Renal cortex interstitium (tissue), 11 donors: ENCODE results near the gene KCNH2. TPM values are rescaled to one million over a fixed set of nuclear protein-coding genes. Genes with fewer than 3 reads are reported as not detected.

Experiments
- DNase-seq, 11 donors: peaks; one replicate each; pipeline ENCODE4 v3.0.0-alpha.2; 2013; ENCODE audit warnings: low read depth in 9 of 11, low spot score in 4 of 11; ENCODE audit errors: extremely low read depth in 1 of 11
- polyA plus RNA-seq, 3 donors: library from polyadenylated mRNA; unstranded; fragments of 120-200 nt; gene quantifications; one replicate each; pipeline ENCODE4 v1.2.1, GENCODE V29; 2013; ENCODE audit not compliant: insufficient read length in 3 of 3

Gene KCNH2
- polyA plus RNA-seq, 3 donors: 13.6 to 21.8 (median 20.2) TPM

DNA sequence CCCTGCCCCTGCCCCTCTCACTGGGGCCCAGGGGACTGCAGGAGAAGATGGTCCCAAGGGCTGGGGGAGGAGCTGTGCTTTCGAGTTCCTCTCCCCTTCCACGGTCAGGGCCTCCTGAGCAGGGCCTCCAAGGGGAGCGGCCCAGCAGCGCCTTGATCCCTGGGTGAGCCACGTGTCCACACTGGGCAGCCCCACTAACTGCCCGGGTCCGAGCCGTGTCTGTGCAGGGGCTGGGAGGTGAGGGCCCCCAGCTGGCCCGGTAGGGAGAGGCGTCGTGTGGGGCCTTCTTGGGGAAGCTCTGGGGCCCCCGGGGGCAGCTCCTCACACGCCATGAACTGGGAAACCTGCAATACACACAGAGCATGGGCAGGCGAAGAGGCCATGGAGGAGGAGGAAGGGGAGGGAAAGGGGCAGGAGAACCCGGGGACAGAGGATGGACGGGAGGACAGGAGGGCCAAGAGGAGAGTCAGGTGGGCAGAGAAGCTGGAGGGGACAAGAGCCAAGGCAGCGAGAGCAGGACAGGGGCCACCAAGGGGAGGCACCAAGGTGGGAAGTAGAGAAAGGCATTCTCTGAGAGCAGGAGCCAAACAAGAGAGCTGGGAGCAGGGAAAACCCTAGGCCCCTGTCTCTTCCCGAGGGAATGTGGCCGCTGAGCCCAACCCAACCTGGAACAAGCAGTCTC lies 32.8 kb downstream of the KCNH2 start:
- no peak for DNase-seq

DNA sequence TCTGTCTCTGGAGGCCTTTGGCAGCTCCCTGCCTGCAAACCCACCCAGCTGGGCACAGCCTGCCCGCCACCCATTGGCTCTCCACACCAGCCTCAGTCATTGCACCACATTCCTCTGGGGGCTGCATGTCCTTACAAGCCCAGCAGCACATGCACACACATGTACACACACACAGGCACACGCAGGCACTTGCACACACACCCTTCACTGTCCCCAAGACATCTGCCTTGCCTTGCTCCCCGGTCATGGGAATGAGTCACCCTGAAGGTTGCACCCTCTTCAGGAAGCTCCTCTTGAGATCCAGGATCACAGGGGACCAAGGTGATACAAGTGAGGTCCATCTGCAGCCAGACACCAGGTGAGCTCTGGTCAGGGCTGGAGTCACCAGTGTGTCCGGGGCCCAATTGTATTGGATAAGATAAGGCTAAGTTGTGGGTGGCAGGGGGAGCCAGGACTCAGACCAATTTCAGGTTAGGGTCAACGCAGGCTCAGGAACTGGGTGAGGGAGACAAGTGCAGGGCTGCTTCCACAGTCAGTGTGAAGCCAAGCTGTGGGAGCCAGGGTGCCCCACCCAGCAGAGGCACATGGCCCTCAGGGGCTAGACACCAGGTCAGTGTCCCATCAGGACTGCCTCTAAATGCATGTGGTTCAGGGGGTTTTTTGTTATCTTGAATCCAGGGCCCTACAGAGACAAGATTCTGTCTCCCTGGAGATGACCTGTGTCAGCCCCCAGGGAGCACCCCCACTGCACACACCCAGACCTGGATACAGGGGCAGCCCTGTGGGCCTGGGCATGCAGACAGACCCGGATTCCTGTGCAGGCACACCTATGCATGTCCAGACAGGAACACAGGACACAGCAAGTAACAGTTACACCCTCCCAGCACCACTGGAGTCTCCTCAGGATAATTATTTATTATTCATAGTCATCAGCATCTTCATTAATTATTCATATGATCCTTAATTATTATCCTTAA lies 33.8 kb downstream of the KCNH2 start:
- no peak for DNase-seq

DNA sequence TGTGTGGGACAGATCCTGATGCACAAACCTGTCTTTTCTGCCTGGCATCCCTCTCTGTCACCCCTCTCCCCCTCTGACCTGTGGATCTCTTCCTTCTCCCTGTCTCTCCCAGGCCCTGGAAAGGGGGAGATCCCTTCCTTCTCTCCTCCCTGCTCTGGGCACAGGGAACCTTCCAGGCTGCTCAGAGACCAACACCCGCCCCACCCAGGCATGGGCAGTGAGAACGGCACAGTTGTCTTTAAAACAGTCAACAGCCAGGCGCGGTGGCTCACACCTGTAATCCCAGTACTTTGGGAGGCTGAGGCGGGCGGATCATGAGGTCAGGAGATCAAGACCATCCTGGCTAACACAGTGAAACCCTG lies 34.7 kb downstream of the KCNH2 start:
- no peak for DNase-seq

DNA sequence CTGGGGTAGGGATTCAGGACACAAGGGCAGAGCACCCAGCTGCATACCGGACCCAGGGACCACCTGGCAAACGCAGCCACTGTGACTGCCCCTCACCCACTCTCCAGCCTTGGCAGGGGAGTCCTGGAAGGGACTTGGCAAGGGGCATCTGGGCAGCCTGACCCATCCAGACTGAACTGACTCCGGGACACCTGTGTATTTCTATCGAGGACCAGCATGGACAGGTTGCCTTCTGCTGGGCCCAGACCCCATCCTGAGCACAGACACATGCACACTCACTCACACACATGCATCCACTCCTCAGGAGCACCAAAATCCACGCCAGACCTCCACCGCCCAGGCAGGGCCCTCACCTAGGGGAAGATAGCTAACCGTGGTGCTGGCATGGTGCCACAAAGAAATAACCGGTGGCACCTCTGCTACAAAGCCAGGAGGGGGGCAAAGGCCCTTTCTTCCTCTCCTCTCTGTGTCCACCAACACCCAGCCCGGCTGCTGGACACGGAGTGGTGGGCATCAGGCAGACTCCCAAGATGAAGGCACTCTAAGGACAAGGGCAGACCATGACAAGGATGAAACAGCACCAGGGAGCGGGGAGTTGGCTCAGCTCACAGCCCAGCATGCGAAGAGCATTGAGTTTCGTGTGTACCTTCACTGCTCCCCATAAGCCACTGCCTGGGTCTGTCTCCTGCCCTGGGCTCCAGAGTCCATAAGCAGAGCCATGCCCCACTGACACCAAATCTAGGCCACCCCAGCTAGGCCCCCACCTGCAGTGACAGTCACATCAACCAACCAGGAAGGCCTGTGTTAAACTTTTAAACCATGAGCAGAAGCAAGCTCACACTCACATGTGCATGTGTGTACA lies 35.3 kb downstream of the KCNH2 start:
- no peak for DNase-seq

DNA sequence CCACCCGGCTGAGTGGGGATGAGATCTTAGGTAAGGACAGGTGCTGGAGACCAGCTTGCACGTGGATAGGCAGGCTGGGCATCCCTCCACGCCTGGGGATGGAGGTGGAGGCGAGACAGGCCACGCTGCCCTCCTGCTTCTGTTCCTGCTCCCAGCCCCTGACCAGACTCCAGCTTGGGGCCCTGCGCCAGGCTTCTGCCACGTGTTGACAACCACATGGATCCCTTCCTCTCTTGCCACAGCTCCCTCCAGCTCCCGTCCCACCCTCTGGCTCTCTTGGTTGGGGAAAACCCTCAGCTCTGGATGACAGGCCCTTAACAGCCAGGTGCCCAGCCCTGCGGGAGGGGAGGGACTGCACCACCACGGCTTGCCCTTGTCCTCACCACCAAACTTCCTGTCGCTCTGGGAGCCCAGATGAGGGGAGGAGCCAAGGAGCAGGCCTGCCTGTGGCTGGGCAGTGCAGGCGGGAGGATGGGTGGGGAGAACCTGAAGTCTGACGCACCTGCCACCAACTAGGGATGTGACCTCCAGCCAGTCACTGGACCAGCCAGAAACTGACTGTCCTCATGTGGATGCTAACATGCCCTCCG lies 36.0 kb downstream of the KCNH2 start:
- DNase-seq: no peak

DNA sequence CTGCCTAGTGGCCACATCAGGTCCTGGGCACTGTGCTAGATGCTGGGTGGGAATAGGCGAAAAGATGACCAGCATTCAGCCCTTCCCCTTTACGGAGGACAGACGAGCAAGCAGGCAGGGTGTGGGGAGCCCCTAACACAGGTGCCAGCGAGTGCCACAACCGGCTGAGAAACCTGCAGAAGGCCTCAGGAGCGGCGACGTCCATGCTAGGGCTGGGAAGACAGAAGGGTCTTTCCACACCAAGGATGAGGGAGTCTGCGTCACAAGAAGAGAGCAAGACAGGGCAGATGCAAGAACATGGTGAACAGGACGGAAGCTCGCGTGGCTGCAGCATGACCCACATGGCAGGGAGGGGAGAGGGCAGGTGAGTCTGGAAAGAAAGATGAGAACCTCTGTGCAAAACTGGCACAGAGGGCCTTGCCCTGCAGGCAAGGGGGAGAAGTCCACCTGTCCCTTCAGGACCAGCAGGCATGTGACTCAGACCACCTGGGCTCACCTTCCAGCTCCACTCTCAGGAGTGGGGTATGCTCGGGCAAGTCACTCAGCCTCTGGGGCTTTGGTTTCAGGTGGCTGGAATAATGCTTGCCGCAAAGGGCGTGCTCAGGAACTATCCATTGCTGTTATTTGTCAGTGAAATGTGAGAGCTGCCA lies 36.6 kb downstream of the KCNH2 start:
- DNase-seq: no peak

DNA sequence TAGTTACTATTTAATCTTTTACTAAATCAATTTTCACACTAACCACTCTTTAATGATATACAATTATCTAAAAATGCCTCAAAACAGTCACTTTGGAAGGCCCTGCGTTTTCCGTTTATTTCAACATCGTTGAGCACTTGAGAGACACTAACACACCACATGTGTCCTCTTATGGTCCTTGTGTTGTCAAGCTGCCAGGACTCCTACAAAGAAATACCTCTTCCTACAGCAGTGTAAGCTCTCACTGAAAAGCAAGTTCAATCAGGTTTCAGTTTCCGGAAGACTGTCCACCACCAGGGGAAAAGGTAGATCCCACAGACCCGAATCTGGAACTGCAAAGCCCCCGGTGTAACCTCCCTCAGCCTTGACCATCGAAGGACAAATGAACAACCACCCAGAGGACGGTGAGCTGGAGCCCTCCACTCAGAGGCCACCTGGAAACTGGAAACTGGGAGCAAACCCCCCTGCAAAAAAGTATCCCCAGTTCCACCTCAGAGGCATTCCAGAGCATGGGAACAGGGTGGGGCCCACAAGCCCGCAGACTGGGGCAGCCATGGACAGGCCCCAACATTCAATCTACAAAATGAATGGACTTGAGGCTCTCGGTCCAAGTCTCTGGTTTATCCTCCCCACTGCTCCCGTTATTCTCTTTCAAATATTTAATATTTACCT lies 37.6 kb downstream of the KCNH2 start:
- DNase-seq: no peak

DNA sequence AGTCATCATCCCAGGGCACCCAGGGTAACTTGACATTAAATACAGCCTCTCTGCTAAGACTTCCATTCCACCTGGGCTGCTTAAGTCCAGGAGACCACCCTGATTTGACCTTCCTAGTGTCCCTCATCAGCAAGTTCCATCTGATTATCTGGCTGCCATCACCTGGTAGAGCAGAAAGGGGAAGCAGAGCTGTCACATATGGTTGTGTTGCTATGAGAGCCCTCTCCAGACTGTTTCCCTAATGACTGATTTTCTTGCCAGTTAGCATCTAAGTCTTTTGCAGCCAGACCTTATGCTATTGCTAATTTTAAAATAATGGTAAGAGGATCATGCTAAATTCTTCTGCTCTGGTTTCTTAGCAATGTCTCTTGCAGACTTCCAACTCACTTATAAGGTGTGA lies 38.7 kb downstream of the KCNH2 start:
- DNase-seq: no peak

DNA sequence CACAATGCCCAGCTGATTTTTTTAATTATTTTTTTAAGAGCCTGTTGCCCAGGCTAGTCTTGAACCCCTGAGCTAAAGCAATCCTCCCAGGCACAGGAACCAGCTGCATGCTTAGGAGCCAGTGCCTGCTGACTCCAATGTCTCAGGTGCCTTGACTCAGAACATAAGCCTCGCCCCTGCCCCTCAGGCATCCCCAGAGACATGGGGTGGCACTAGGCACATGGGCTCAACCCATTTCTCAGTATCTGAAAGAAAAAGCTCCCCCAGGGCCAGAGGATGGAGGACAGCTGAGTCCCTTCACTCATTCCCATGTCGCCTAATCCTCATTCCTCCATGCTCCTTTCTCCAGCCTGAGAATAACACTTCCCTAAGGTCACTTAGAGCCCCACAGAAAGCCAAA lies 39.1 kb downstream of the KCNH2 start:
- no peak for DNase-seq

DNA sequence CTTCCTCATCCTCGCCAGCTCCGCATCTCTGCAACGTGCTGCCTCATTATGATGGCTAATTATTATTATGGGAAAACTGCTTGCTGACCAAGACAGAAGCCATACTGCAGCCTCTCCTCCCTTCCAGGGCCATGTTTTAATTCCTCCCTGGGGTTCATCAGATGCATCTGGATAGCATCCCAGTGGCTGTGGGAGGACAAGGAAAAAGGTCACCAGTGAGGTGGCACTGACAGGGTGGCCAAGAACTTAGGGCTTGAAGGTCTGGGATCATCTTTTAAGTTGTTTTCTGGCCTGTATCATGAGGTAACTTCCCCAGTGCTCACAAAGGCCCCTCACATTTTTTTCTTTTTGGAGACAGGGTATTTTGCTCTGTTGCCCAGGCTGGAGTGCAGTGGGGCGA lies 39.6 kb downstream of the KCNH2 start:
- DNase-seq: no peak

DNA sequence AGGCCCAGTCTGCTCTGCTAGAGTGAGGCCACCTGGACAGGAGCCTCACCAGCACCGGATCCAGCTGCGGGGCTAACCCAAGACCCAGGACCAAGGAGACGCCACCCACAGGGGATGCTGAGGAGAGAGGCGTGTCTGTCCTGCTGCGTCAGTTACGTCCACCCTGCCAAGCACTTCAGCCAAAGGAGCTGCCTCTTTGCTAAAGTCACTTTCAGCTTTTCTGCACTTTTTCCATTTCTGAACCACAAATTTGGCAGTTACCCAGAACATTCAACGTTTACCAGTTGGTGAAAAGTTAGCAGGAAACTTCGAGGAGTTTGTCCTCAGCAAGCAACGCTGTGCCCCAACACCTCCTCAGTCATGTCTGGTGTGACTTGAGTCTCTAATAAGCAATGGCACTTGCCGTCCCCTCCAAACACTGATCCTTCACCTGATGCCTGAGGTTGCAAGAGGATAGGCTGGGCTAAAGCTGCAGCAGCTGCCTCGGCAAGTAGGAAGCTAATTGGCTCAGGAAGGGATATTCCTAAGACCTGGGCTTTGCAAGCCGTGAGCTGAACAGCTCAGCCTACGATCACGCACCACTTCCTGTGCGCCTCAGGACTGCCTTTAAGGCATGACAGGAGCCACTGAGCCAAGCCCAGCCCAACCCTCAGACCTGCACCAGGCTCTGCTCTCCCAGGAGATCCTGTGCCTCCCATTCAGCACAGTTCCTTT lies 40.1 kb downstream of the KCNH2 start:
- no peak for DNase-seq

DNA sequence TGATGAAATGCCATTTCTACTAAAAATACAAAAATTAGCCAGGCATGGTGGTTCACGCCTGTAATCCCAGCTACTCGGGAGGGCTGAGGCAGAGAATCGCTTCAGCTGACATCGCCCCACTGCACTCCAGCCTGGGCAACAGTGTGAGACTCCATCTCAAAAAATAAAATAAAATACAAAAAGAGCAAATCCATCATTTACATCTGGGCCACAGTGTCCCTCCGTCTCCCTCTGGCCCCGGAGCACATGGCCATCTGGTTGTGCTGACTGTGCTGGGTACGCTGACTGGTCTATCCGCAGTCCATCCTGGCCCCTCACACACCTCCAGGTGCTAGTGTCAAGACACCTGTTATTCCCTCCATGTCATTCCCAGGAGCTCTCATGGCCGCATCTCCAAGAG lies 42.1 kb downstream of the KCNH2 start:
- DNase-seq: no peak

DNA sequence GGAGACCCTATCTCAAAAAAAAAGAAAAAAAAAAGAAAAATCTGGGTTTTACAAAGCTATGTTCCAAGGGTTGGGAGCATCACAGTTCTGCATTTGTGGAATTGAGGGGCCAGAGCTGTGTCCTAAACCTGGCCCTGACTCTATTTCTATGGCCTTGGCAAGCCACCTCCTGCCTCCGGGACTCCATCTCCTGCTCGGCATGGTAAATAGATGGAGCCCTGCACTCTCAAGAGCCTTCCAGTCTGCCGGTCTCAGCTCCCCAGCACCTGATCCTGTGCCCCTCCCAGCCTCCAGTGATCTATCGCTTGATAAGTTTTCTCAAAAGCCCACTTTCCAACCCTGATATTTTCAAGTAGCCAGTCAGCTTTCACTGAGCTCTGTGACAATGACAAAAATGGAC lies 43.0 kb downstream of the KCNH2 start:
- DNase-seq: no peak

DNA sequence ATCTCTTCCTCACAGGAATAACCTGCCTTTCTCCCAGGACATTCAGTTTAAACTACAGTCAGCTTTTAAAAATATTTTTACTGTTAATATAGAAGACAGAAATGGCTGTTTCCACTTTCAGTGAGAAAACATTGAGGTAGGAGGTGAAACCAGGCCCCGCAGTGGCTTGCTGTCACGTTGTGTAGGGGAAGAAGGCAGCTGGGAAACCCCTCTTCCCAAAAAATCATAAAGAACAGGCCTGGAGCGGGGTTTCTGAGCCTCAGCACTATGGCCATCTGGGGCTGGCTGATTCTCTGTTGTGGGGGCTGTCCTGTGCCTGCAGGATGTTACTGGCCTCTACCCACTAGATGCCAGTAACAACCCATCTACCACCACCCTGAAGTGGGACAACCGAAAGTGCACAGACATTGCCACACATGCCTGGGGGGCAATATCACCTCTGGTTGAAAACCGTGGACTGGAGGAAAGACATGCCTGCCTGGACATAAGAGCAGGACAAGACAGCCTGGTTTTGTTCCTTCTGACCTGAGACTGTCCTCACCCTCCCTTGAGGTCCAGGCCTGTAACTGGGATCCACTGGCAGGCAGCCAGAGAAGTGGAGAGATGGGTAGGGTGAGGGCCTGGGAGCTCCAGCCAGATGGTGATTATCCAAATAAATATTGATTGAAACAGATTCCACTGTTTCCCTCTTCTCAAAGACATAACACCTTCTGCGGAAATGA lies 43.9 kb downstream of the KCNH2 start:
- DNase-seq: no peak

DNA sequence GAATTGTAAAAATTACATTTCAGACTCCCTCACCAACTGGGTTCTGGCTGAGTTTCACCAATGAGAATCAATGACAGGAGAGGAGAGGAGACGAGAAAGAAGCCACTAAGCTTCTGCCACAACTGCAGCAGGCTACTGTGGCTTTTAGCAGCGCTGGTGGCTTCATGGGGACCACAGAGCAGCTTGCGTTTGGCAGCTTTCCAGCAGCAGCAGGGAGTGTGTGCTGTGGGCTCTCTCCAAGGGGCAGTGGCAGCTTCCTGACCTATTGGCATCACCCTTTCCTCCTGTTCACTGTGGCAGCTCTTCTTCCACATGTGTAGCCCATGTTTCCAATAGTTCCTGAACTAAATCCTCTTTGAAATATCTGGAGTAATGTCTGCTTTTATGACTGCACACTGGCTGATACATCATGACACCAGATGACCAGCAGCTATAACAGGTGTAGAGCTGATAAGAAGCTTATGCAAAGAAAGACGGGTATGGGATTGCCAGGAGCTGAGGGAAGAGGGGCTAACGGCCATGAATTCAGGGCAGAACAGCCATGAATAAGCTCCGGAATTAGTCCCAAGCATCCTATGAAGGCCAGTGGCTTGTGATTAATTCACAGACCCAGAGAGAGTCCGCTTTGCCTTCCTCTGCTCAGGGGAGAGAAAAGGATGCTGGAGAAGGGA lies 46.8 kb downstream of the KCNH2 start:
- no peak for DNase-seq

DNA sequence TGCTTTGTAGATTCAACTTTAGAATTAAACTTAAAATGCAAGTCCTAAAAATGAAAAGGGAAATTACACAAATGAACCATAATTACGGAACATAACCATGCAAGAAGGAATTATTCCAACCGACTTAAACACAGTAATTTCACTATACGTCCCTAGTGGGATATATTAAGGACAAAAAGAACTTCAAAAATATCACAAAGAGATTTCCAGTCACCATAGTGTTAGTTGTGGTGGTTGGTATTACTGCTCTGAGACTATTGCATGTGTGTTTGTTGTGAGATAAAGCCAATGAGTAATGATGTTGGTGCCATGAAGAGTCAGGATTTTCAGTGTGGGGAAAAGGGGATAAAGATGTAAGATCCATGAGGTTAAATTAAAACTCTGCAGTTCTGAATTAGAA lies 49.6 kb downstream of the KCNH2 start:
- no peak for DNase-seq

DNA sequence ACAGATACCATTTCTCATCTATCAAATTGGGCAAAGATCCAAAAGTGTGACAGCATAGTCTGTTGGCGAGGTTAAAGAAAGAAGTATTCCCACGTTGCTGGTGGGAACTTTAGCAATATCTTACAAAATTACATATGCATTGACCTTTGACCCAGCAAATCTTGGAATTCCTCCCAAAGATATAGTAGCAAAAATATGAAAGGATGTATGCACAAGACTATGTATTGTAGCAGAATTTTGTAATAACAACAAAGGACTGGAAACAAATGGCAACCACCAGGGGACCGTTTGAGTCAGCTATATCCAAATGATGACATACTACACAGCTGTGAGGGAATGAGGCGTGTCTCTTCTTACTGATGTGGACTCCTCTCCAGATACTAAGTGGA lies 50.2 kb downstream of the KCNH2 start:
- DNase-seq: no peak
